ENCODE results near the gene CNNM4.

Gene CNNM4

GRCh38 chr2:96809216-96809882, 48.6 kb downstream of the CNNM4 start:
- DNase-seq (ENCODE audit: low read depth, low spot score) = no peak
- in situ Hi-C loops (cut with HindIII; ENCODE audit: low sequenced_read_pairs) = loop anchor here (25.0 kb wide), 2 partner anchors 122 to 247 kb away; no protein-coding TSS in a partner anchor

GRCh38 chr2:96809951-96810782, 49.5 kb downstream of the CNNM4 start:
- in situ Hi-C loops (cut with HindIII; ENCODE audit: low sequenced_read_pairs) = loop anchor here (25.0 kb wide), 2 partner anchors 123 to 248 kb away; no protein-coding TSS in a partner anchor
- H3K4me3 ChIP-seq (ENCODE audit: low read depth, low read length) = no peak overlapping the region
- DNase-seq (ENCODE audit: low read depth, low spot score) = no peak
- TF ChIP-seq CTCF (IDR thresholded peaks at IDR 0.05; ENCODE audit: low read depth, low read length) = no peak

More at GRCh38 chr2:96809216-96809882, 48.6 kb downstream of the CNNM4 start:
- H3K4me3 ChIP-seq (ENCODE audit: low read depth, low read length) = no peak overlapping the region
- TF ChIP-seq CTCF (IDR thresholded peaks at IDR 0.05; ENCODE audit: low read depth, low read length) = no peak

- TF ChIP-seq CTCF (IDR thresholded peaks at IDR 0.05; ENCODE audit: low read depth, low read length) = no peak
- DNase-seq (ENCODE audit: low read depth, low spot score) = no peak
- in situ Hi-C loops (cut with HindIII; ENCODE audit: low sequenced_read_pairs) = loop anchor here (25.0 kb wide), 2 partner anchors 123 to 248 kb away; no protein-coding TSS in a partner anchor
- H3K4me3 ChIP-seq (ENCODE audit: low read depth, low read length) = no peak overlapping the region
Observed at GRCh38 chr2:96810783-96811192, 50.1 kb downstream of the CNNM4 start.

- in situ Hi-C loops (cut with HindIII; ENCODE audit: low sequenced_read_pairs) = loop anchor here (25.0 kb wide), 2 partner anchors 125 to 250 kb away; no protein-coding TSS in a partner anchor
- H3K4me3 ChIP-seq (ENCODE audit: low read depth, low read length) = no peak overlapping the region
- TF ChIP-seq CTCF (IDR thresholded peaks at IDR 0.05; ENCODE audit: low read depth, low read length) = no peak
- DNase-seq (ENCODE audit: low read depth, low spot score) = no peak
Observed at GRCh38 chr2:96811917-96812316, 51.2 kb downstream of the CNNM4 start.

- no peak overlapping the region for H3K4me3 ChIP-seq (ENCODE audit: low read depth, low read length)
- in situ Hi-C loops (cut with HindIII; ENCODE audit: low sequenced_read_pairs) = loop anchor here (25.0 kb wide), 2 partner anchors 126 to 251 kb away; no protein-coding TSS in a partner anchor
- DNase-seq (ENCODE audit: low read depth, low spot score) = no peak
- no peak for TF ChIP-seq CTCF (IDR thresholded peaks at IDR 0.05; ENCODE audit: low read depth, low read length)
Observed at GRCh38 chr2:96813656-96814055, 53.0 kb downstream of the CNNM4 start.

GRCh38 chr2:96815326-96816126, 54.8 kb downstream of the CNNM4 start:
- in situ Hi-C loops (cut with HindIII; ENCODE audit: low sequenced_read_pairs) = loop anchor here (25.0 kb wide), 2 partner anchors 128 to 253 kb away; no protein-coding TSS in a partner anchor
- peak; percentile 61 for DNase-seq (ENCODE audit: low read depth, low spot score)
- peak overlapping the region; percentile 47 for H3K4me3 ChIP-seq (ENCODE audit: low read depth, low read length)
- TF ChIP-seq CTCF (IDR thresholded peaks at IDR 0.05; ENCODE audit: low read depth, low read length) = no peak

Measured in astrocyte of the spinal cord (primary cell).